HEK293 (cell line): Measurements from ENCODE around the gene TMEM19.

Experiments used
- GLI2 ChIP-seq: fragments of 450-650 bp; formaldehyde crosslinking; IDR thresholded peaks from 2 replicates; pipeline ENCODE4; 2017; ENCODE audit warnings: missing biosample characterization, missing genetic modification characterization, low read depth, borderline replicate concordance
- HOXC10 ChIP-seq: sonication (generic); formaldehyde crosslinking; IDR thresholded peaks from 2 replicates; pipeline ENCODE4 v1.8.1; 2023; ENCODE audit warnings: mild to moderate bottlenecking, missing genetic modification reagents
- IKZF3 ChIP-seq: fragments of 450-650 bp; IDR thresholded peaks from 2 replicates; pipeline ENCODE4 v1.5.0; 2018; ENCODE audit warnings: missing biosample characterization, mild to moderate bottlenecking, missing genetic modification characterization, moderate library complexity
- KLF1 ChIP-seq: fragments of 450-650 bp; formaldehyde crosslinking; IDR thresholded peaks from 2 replicates; pipeline ENCODE4 v1.5.1; 2016; ENCODE audit warnings: missing biosample characterization, missing genetic modification characterization
- PRDM2 ChIP-seq: fragments of 450-650 bp; formaldehyde crosslinking; IDR thresholded peaks from 2 replicates; pipeline ENCODE4 v1.5.1; 2016; ENCODE audit warnings: missing biosample characterization, missing genetic modification characterization, borderline replicate concordance
- PRDM6 ChIP-seq: fragments of 450-650 bp; formaldehyde crosslinking; IDR thresholded peaks from 2 replicates; pipeline ENCODE4 v1.5.1; 2017; ENCODE audit warnings: missing biosample characterization, missing genetic modification characterization
- REPIN1 ChIP-seq: fragments of 450-650 bp; formaldehyde crosslinking; IDR thresholded peaks from 2 replicates; pipeline ENCODE4 v1.5.1; 2017; ENCODE audit warnings: missing biosample characterization, missing genetic modification characterization, low read depth
- SETDB1 ChIP-seq: IDR thresholded peaks from one replicate; pipeline ENCODE4 v1.6.1; 2017; ENCODE audit warnings: mild to moderate bottlenecking, low read length, moderate library complexity, mixed read lengths; ENCODE audit not compliant: insufficient read length
- SP2 ChIP-seq: fragments of 450-650 bp; formaldehyde crosslinking; IDR thresholded peaks from 2 replicates; pipeline ENCODE4 v1.5.1; 2016; ENCODE audit warnings: missing biosample characterization, missing genetic modification characterization
- SP3 ChIP-seq: fragments of 450-650 bp; formaldehyde crosslinking; IDR thresholded peaks from 2 replicates; pipeline ENCODE4 v1.5.1; 2016; ENCODE audit warnings: missing biosample characterization, missing genetic modification characterization
- ZFP69B ChIP-seq: fragments of 450-650 bp; formaldehyde crosslinking; IDR thresholded peaks from 2 replicates; pipeline ENCODE4 v1.5.1; 2016; ENCODE audit warnings: missing biosample characterization, missing genetic modification characterization
- ZNF114 ChIP-seq: fragments of 450-650 bp; formaldehyde crosslinking; IDR thresholded peaks from 2 replicates; pipeline ENCODE4 v1.5.0; 2017; ENCODE audit warnings: missing biosample characterization, missing genetic modification characterization
- ZNF211 ChIP-seq: fragments of 450-650 bp; formaldehyde crosslinking; IDR thresholded peaks from 2 replicates; pipeline ENCODE4 v1.5.1; 2016; ENCODE audit warnings: low read depth, missing biosample characterization, missing genetic modification characterization
- ZNF214 ChIP-seq: fragments of 450-650 bp; formaldehyde crosslinking; IDR thresholded peaks from 2 replicates; pipeline ENCODE4 v1.5.1; 2017; ENCODE audit warnings: missing biosample characterization, mild to moderate bottlenecking, missing genetic modification characterization, borderline replicate concordance
- ZNF404 ChIP-seq: fragments of 450-650 bp; formaldehyde crosslinking; IDR thresholded peaks from 2 replicates; pipeline ENCODE4 v1.5.1; 2017; ENCODE audit warnings: missing biosample characterization, missing genetic modification characterization
- ZNF426 ChIP-seq: fragments of 450-650 bp; formaldehyde crosslinking; IDR thresholded peaks from 2 replicates; pipeline ENCODE4 v1.5.1; 2017; ENCODE audit warnings: missing biosample characterization, missing genetic modification characterization, mild to moderate bottlenecking, inconsistent platforms, moderate library complexity
- ZNF433 ChIP-seq: fragments of 450-650 bp; formaldehyde crosslinking; IDR thresholded peaks from 2 replicates; pipeline ENCODE4 v1.5.1; 2016; ENCODE audit warnings: missing biosample characterization, missing genetic modification characterization, low read depth
- ZNF449 ChIP-seq: fragments of 450-650 bp; formaldehyde crosslinking; IDR thresholded peaks from 2 replicates; pipeline ENCODE4 v1.5.1; 2017; ENCODE audit warnings: missing biosample characterization, mild to moderate bottlenecking, missing genetic modification characterization, moderate library complexity
- ZNF510 ChIP-seq: fragments of 450-650 bp; formaldehyde crosslinking; IDR thresholded peaks from 2 replicates; pipeline ENCODE4 v1.5.1; 2018; ENCODE audit warnings: mild to moderate bottlenecking, missing genetic modification characterization, missing biosample characterization; ENCODE audit not compliant: insufficient replicate concordance
- ZNF514 ChIP-seq: fragments of 450-650 bp; formaldehyde crosslinking; IDR thresholded peaks from 2 replicates; pipeline ENCODE4 v1.5.1; 2016; ENCODE audit warnings: missing biosample characterization, missing genetic modification characterization
- ZNF518A ChIP-seq: fragments of 450-650 bp; formaldehyde crosslinking; conservative IDR thresholded peaks from 2 replicates; pipeline ENCODE4 v1.5.1; 2016; ENCODE audit warnings: low read depth, missing biosample characterization, missing genetic modification characterization
- ZNF530 ChIP-seq: fragments of 450-650 bp; formaldehyde crosslinking; IDR thresholded peaks from 2 replicates; pipeline ENCODE4 v1.5.1; 2016; ENCODE audit warnings: low read depth, missing biosample characterization, missing genetic modification characterization
- ZNF621 ChIP-seq: fragments of 450-650 bp; formaldehyde crosslinking; IDR thresholded peaks from 2 replicates; pipeline ENCODE4 v1.5.1; 2017; ENCODE audit warnings: missing biosample characterization, missing genetic modification characterization
- ZNF654 ChIP-seq: fragments of 450-650 bp; formaldehyde crosslinking; IDR thresholded peaks from 2 replicates; pipeline ENCODE4 v1.5.1; 2016; ENCODE audit warnings: low read depth, missing biosample characterization, missing genetic modification characterization
- ZNF76 ChIP-seq: fragments of 450-650 bp; formaldehyde crosslinking; IDR thresholded peaks from 2 replicates; pipeline ENCODE4; 2016; ENCODE audit warnings: low read depth, missing biosample characterization, missing genetic modification characterization, borderline replicate concordance

Gene TMEM19

GRCh38 chr12:71685914-71686657, at the start of gene TMEM19 (continued):
- TF ChIP-seq ZNF449 (tag by site-specific recombination): peak; percentile 81
- TF ChIP-seq ZNF404 (tag by site-specific recombination): no peak
- no peak for TF ChIP-seq ZNF514 (tag by site-specific recombination)
- no peak for TF ChIP-seq SETDB1
- peak; percentile 58; the same call in 1 of the 2 replicates for TF ChIP-seq PRDM6 (tag by site-specific recombination)
- TF ChIP-seq ZNF214 (tag by site-specific recombination): no peak
- no peak for TF ChIP-seq ZNF114
- no peak for TF ChIP-seq PRDM2 (tag by site-specific recombination)
- TF ChIP-seq ZNF621: no peak
- TF ChIP-seq ZNF433: no peak
- peak; percentile 46; the same call in 1 of the 2 replicates for TF ChIP-seq ZNF76 (tag by site-specific recombination)
- no peak for TF ChIP-seq ZNF426 (tag by site-specific recombination)
- no peak for TF ChIP-seq ZNF530 (tag by site-specific recombination)
- peak; percentile 83 for TF ChIP-seq SP2
- no peak for TF ChIP-seq ZNF510
- peak; percentile 35; the same call in 1 of the 2 replicates for TF ChIP-seq IKZF3 (tag by site-specific recombination)
- TF ChIP-seq REPIN1 (tag by site-specific recombination): no peak; the same call in 1 of the 2 replicates
- TF ChIP-seq ZNF211 (tag by site-specific recombination): no peak
- TF ChIP-seq GLI2: no peak
- TF ChIP-seq KLF1 (tag by site-specific recombination): peak; percentile 53; the same call in 1 of the 2 replicates
- no peak for TF ChIP-seq ZNF518A (tag by site-specific recombination)
- no peak for TF ChIP-seq HOXC10 (CRISPR knock-in tag)
- TF ChIP-seq SP3 (tag by site-specific recombination): peak; percentile 65
- TF ChIP-seq ZNF654: no peak
- TF ChIP-seq ZFP69B (tag by site-specific recombination): no peak
